ENCODE measurements around the gene CCDC57. TPM values are rescaled to one million over a fixed set of nuclear protein-coding genes. Genes with fewer than 3 reads are reported as not detected.
A peak's percentile ranks its signal among the peaks of the same experiment; 100 is the strongest.

The CCDC57 gene
- total RNA-seq, 2 donors from 2014 or later, result 5.1 to 7.4 TPM

GRCh38 chr17:82055965-82056728 is 156.5 kb downstream of the CCDC57 start:
- H3K4me1 ChIP-seq, result peaks cover 0 to 17% of the 10 kb centered on the region in 2 donors
- no peak overlapping the region for H3K27ac ChIP-seq
- no peak for TF ChIP-seq CTCF (IDR thresholded peaks at IDR 0.05)
- no peak for DNase-seq (ENCODE audit: low spot score)
- H3K36me3 ChIP-seq, result peaks cover 66% of the 10 kb centered on the region
- H3K9me3 ChIP-seq, result no peaks in the 10 kb centered on the region
- no peaks in the 10 kb centered on the region for H3K27me3 ChIP-seq
- no peak overlapping the region for H3K4me3 ChIP-seq

- Histone ChIP-seq H3K27ac (no peak overlapping the region), H3K36me3 (peaks cover 58% of the 10 kb centered on the region)
- no peak for DNase-seq (ENCODE audit: low spot score)
Measured at GRCh38 chr17:82055023-82055964, 157.3 kb downstream of the CCDC57 start.

GRCh38 chr17:82054351-82055022 is 158.2 kb downstream of the CCDC57 start:
- no peak for DNase-seq (ENCODE audit: low spot score)
- peaks cover 0 to 32% of the 10 kb centered on the region in 2 donors for H3K4me1 ChIP-seq
- H3K36me3 ChIP-seq, result peaks cover 51% of the 10 kb centered on the region

More at GRCh38 chr17:82055023-82055964, 157.3 kb downstream of the CCDC57 start:
- no peak for TF ChIP-seq CTCF (IDR thresholded peaks at IDR 0.05)
- peaks cover 0 to 26% of the 10 kb centered on the region in 2 donors for H3K4me1 ChIP-seq
- no peaks in the 10 kb centered on the region for H3K27me3 ChIP-seq
- H3K4me3 ChIP-seq, result no peak overlapping the region
- no peaks in the 10 kb centered on the region for H3K9me3 ChIP-seq

GRCh38 chr17:82053556-82054263 is 158.9 kb downstream of the CCDC57 start:
- Histone ChIP-seq H3K27me3 (no peaks in the 10 kb centered on the region), H3K9me3 (no peaks in the 10 kb centered on the region), H3K4me1 (peaks cover 0 to 32% of the 10 kb centered on the region in 2 donors), H3K27ac (no peak overlapping the region), H3K4me3 (no peak overlapping the region), H3K36me3 (peaks cover 55% of the 10 kb centered on the region)
- no peak for TF ChIP-seq CTCF (IDR thresholded peaks at IDR 0.05)
- no peak for DNase-seq (ENCODE audit: low spot score)

More at GRCh38 chr17:82054351-82055022, 158.2 kb downstream of the CCDC57 start:
- Histone ChIP-seq H3K4me3 (no peak overlapping the region), H3K27me3 (no peaks in the 10 kb centered on the region), H3K9me3 (no peaks in the 10 kb centered on the region), H3K27ac (no peak overlapping the region)
- TF ChIP-seq CTCF (IDR thresholded peaks at IDR 0.05), result no peak

- peak overlapping the region in 1 of 2 donors; percentile 83 for H3K4me3 ChIP-seq
- H3K27ac ChIP-seq, result no peak overlapping the region
- no peaks in the 10 kb centered on the region for H3K27me3 ChIP-seq
- H3K4me1 ChIP-seq, result peaks cover 0 to 32% of the 10 kb centered on the region in 2 donors
- no peaks in the 10 kb centered on the region for H3K9me3 ChIP-seq
- H3K36me3 ChIP-seq, result peaks cover 57% of the 10 kb centered on the region
- TF ChIP-seq CTCF (IDR thresholded peaks at IDR 0.05), result no peak
- no peak for DNase-seq (ENCODE audit: low spot score)
Measured at GRCh38 chr17:82053130-82053529, 159.5 kb downstream of the CCDC57 start.

All from right atrium auricular region (tissue), 2 donors.